ENCODE measurements around the gene PLCH2. TPM values are rescaled to one million over a fixed set of nuclear protein-coding genes. Genes with fewer than 3 reads are reported as not detected.

Gene PLCH2
- total and polyA plus RNA-seq, 2 donors (not counting 1 experiment from before 2014, with no cell fraction given), result 20.0 to 34.9 TPM

GRCh38 chr1:2463396-2463795, 12.7 kb upstream of the PLCH2 start:
- H3K27ac ChIP-seq (ENCODE audit: low read length in 2 of 2), result no peak overlapping the region
- ATAC-seq (ENCODE audit: low read depth) (no peak), DNase-seq (no peak)
- H3K36me3 ChIP-seq (replicated peaks in 1 of 2; ENCODE audit: control extremely low read depth in 1 of 2, control insufficient read depth in 1 of 2, extremely low read depth in 1 of 2, insufficient read depth in 2 of 2, low read length in 1 of 2), result no peaks in the 10 kb centered on the region
- Mint-ChIP-seq H3K9me3 (ENCODE audit: insufficient read depth) (no peaks in the 10 kb centered on the region), H3K4me3 (no peak overlapping the region), H3K27me3 (no peaks in the 10 kb centered on the region), H3K27ac (no peak overlapping the region), H3K4me1 (peaks cover 3% of the 10 kb centered on the region)
- no peak overlapping the region for H3K4me2 ChIP-seq (replicated peaks; ENCODE audit: low read depth, low read length, poor library complexity, severe bottlenecking)
- TF ChIP-seq EZH2 (IDR thresholded peaks at IDR 0.05; ENCODE audit: borderline replicate concordance, insufficient read depth, low read depth, low read length, poor library complexity, severe bottlenecking) (no peak), CTCF (IDR thresholded peaks at IDR 0.05) (no peak)
- CTCF ChIA-PET, result no interaction called here
- H3K27me3 ChIP-seq (replicated peaks in 1 of 4; ENCODE audit: control extremely low read depth in 1 of 4, control insufficient read depth in 3 of 4, insufficient read depth in 4 of 4, low read length in 3 of 4), result peaks cover 0 to 32% (median 4%) of the 10 kb centered on the region in 4 experiments
- intact Hi-C loops (cut with micrococcal nuclease), result no loop called here
- H4K20me1 ChIP-seq (ENCODE audit: control insufficient read depth, insufficient read depth, low read length, poor library complexity, severe bottlenecking), result no peaks in the 10 kb centered on the region
- 58% methylated on average over 17 of the region's 17 CpGs for WGBS (ENCODE audit: insufficient coverage)
- POLR2A ChIA-PET, result no interaction called here
- H3K9me3 ChIP-seq (ENCODE audit: control extremely low read depth in 1 of 3, control insufficient read depth in 2 of 3, insufficient read depth in 1 of 3, low read length in 2 of 3), result no peaks in the 10 kb centered on the region
- no peak overlapping the region for H2AFZ ChIP-seq (ENCODE audit: insufficient read depth, low read depth, low read length, poor library complexity, severe bottlenecking)
- no peaks in the 10 kb centered on the region for H3K79me2 ChIP-seq (ENCODE audit: control insufficient read depth, insufficient read depth, low read length)
- no peak overlapping the region for H3K9ac ChIP-seq (ENCODE audit: low read length)
- no peak overlapping the region for H3K4me3 ChIP-seq (ENCODE audit: control extremely low read depth in 1 of 5, extremely low read depth in 1 of 5, insufficient read depth in 1 of 5, low read depth in 2 of 5, low read length in 4 of 5)
- peaks cover 5 to 6% of the 10 kb centered on the region in 2 donors for H3K4me1 ChIP-seq (ENCODE audit: control insufficient read depth in 2 of 2, insufficient read depth in 2 of 2, low read length in 2 of 2)

DNA sequence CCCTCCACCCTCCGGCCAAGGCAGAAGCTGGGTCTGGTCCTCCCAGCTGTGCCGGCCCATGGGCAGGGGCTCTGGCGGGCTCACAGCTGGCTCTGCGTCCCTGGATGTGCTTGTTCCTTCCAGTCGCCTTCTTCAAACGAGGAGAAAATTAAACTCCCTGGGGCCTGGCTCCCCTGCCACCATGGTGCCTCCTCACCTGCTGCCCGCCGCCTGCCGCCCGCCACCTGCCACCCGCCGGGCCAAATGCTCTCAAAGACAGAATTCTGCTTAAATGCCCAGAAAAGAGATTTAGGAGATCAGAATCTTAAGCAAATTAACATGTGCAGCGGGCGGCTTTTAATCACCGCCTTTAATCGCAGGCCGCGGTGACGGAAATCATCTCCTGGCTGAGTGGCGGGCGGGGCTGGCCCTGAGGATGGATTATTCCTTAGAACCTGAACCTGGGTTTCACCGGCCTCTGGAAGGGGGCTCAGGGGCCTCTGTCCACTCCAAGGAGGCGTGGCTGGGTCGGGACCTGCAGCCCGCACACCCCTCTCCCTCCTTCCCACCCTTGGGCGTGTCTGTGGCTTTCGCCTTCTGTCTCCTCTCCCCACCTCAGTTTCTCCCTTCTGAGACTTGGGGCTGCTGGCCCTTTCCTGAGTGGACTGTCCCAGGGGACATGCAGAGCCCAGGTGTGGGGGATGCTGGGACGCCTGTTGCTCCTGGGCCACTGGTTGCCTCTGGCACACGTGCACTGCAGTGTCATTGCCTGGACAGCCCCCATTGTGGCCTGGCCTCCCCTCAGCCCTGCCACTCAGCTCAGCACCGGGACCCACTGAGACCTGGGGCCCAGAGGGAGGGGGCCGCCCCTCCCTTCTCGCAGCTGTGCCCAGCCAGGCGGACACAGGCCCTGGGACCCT, 10.5 kb upstream of the PLCH2 start:
- H3K27ac Mint-ChIP-seq, result no peak overlapping the region
- no peak for ATAC-seq (ENCODE audit: low read depth)
- H3K27me3 ChIP-seq (replicated peaks in 1 of 4; ENCODE audit: control extremely low read depth in 1 of 4, control insufficient read depth in 3 of 4, insufficient read depth in 4 of 4, low read length in 3 of 4), result peaks cover 0 to 32% (median 4%) of the 10 kb centered on the region in 4 experiments
- 82% methylated on average over 30 of the region's 33 CpGs for WGBS (ENCODE audit: insufficient coverage)
- no peak for DNase-seq
- H3K4me1 ChIP-seq (ENCODE audit: control insufficient read depth in 2 of 2, insufficient read depth in 2 of 2, low read length in 2 of 2), result peaks cover 8 to 9% of the 10 kb centered on the region in 2 donors
- POLR2A ChIA-PET, result no interaction called here
- no peak overlapping the region for H3K27ac ChIP-seq (ENCODE audit: low read length in 2 of 2)
- intact Hi-C loops (cut with micrococcal nuclease), result no loop called here
- peaks cover 8% of the 10 kb centered on the region for H3K4me1 Mint-ChIP-seq
- peaks cover 4% of the 10 kb centered on the region for H3K27me3 Mint-ChIP-seq
- no peaks in the 10 kb centered on the region for H3K9me3 Mint-ChIP-seq (ENCODE audit: insufficient read depth)
- CTCF ChIA-PET, result no interaction called here
- H3K36me3 ChIP-seq (replicated peaks in 1 of 2; ENCODE audit: control extremely low read depth in 1 of 2, control insufficient read depth in 1 of 2, extremely low read depth in 1 of 2, insufficient read depth in 2 of 2, low read length in 1 of 2), result no peaks in the 10 kb centered on the region
- H3K4me3 ChIP-seq (ENCODE audit: control extremely low read depth in 1 of 5, extremely low read depth in 1 of 5, insufficient read depth in 1 of 5, low read depth in 2 of 5, low read length in 4 of 5), result no peak overlapping the region
- H3K9ac ChIP-seq (ENCODE audit: low read length), result no peak overlapping the region
- no peaks in the 10 kb centered on the region for H3K79me2 ChIP-seq (ENCODE audit: control insufficient read depth, insufficient read depth, low read length)
- no peaks in the 10 kb centered on the region for H3K9me3 ChIP-seq (ENCODE audit: control extremely low read depth in 1 of 3, control insufficient read depth in 2 of 3, insufficient read depth in 1 of 3, low read length in 2 of 3)
- H3K4me2 ChIP-seq (replicated peaks; ENCODE audit: low read depth, low read length, poor library complexity, severe bottlenecking), result no peak overlapping the region
- H4K20me1 ChIP-seq (ENCODE audit: control insufficient read depth, insufficient read depth, low read length, poor library complexity, severe bottlenecking), result no peaks in the 10 kb centered on the region
- no peak overlapping the region for H3K4me3 Mint-ChIP-seq
- TF ChIP-seq CTCF (IDR thresholded peaks at IDR 0.05) (no peak), EZH2 (IDR thresholded peaks at IDR 0.05; ENCODE audit: borderline replicate concordance, insufficient read depth, low read depth, low read length, poor library complexity, severe bottlenecking) (no peak)
- H2AFZ ChIP-seq (ENCODE audit: insufficient read depth, low read depth, low read length, poor library complexity, severe bottlenecking), result no peak overlapping the region

Measured in B cell (primary cell).